CD4-positive, alpha-beta T cell (primary cell): ENCODE measurements around the gene RNF4. TPM values are rescaled to one million over a fixed set of nuclear protein-coding genes. Genes with fewer than 3 reads are reported as not detected.

Source experiments
- ATAC-seq: fragments of 200-7000 bp; cut with Tn5 transposase; one replicate; pipeline ENCODE4 v1.10.0; 2022; ENCODE audit warnings: mild to moderate bottlenecking; ENCODE audit not compliant: poor library complexity
- CTCF ChIA-PET: fragments of 350-600 bp; sonication (Branson Sonifier 250); formaldehyde crosslinking; loops from one replicate; lab custom pipeline; 2021; ENCODE audit warnings: antibody characterized with exemption, inconsistent platforms; lab: Charles Lee
- POLR2A ChIA-PET: fragments of 350-600 bp; sonication (Branson Sonifier 250); formaldehyde crosslinking; loops from one replicate; lab custom pipeline; 2021; ENCODE audit warnings: antibody characterized with exemption, inconsistent platforms; lab: Charles Lee
- DNase-seq, 14 experiments: peaks; one replicate each; pipeline ENCODE4 v3.0.0-alpha.2; 2013 to 2020; ENCODE audit warnings: mixed read lengths in 2 of 14
- H3K27ac ChIP-seq, 2 donors: one replicate each; pipeline versions ENCODE4 v1.5.1 to v1.7.0; 2013; ENCODE audit warnings: low read length in 2 of 2, low read depth in 1 of 2, mild to moderate bottlenecking in 1 of 2
- H3K27me3 ChIP-seq, 2 experiments: 1 replicate in 1 of 2; 2 replicates in 1 of 2; pipeline versions ENCODE4 v1.6.1 to v1.7.0; 2013; ENCODE audit warnings: low read length in 2 of 2, control low read depth in 1 of 2, mild to moderate bottlenecking in 1 of 2, moderate library complexity in 1 of 2; ENCODE audit not compliant: insufficient read depth in 2 of 2, control insufficient read depth in 1 of 2
- H3K36me3 ChIP-seq: one replicate; pipeline ENCODE4 v1.6.1; 2013; ENCODE audit warnings: low read length, control low read depth; ENCODE audit not compliant: insufficient read depth
- H3K4me1 ChIP-seq: one replicate; pipeline ENCODE4 v1.6.1; 2013; ENCODE audit warnings: low read length, control low read depth; ENCODE audit not compliant: insufficient read depth
- H3K4me3 ChIP-seq: one replicate; pipeline ENCODE4 v1.5.1; 2013; ENCODE audit warnings: mild to moderate bottlenecking, low read length, moderate library complexity
- H3K9me3 ChIP-seq, 2 experiments: 1 replicate in 1 of 2; 2 replicates in 1 of 2; pipeline versions ENCODE4 v1.6.1 to v1.7.0; 2013; ENCODE audit warnings: low read length in 2 of 2, mild to moderate bottlenecking in 2 of 2, control low read depth in 1 of 2, moderate library complexity in 1 of 2; ENCODE audit not compliant: control insufficient read depth in 1 of 2, insufficient read depth in 1 of 2
- H3K27ac Mint-ChIP-seq: one replicate; pipeline ENCODE4 v1.8.0; 2020; ENCODE audit warnings: mixed read lengths
- H3K27me3 Mint-ChIP-seq: one replicate; pipeline ENCODE4 v1.8.0; 2021; ENCODE audit warnings: mixed read lengths
- H3K36me3 Mint-ChIP-seq: one replicate; pipeline ENCODE4 v1.8.0; 2021; ENCODE audit warnings: low read depth, mixed read lengths
- H3K4me1 Mint-ChIP-seq: one replicate; pipeline ENCODE4 v1.8.0; 2021; ENCODE audit warnings: low read depth, mixed read lengths
- H3K4me3 Mint-ChIP-seq: one replicate; pipeline ENCODE4 v1.8.0; 2020; ENCODE audit warnings: mild to moderate bottlenecking, mixed read lengths
- H3K9me3 Mint-ChIP-seq: one replicate; pipeline ENCODE4 v1.8.0; 2020; ENCODE audit warnings: mixed read lengths
- CTCF ChIP-seq: fragments of 200-600 bp; IDR thresholded peaks from one replicate; pipeline ENCODE4 v1.8.0; 2022; ENCODE audit warnings: antibody characterized with exemption, mild to moderate bottlenecking
- intact Hi-C, 2 experiments: fragments of 100-400 bp; cut with DNase I in 1 of 2; cut with micrococcal nuclease in 1 of 2; formaldehyde crosslinking; loops; one replicate each; pipeline versions ENCODE4 v1.15.1 to v1.9.0; 2023 to 2025; cut with DNase I, micrococcal nuclease
- total RNA-seq, 174 experiments: library from RNA in 2 of 174; stranded (reverse) in 2 of 174; gene quantifications; one replicate each; pipeline ENCODE4 v1.2.3 and lab custom pipeline; 2021 to 2026

RNF4 gene
- total RNA-seq, 2 experiments from 2014 or later, result 106 to 109 TPM

GRCh38 chr4:2457481-2458295 is 11.2 kb upstream of the RNF4 start:
- TF ChIP-seq CTCF, result no peak
- DNase-seq (no peak), ATAC-seq (no peak)
- H3K36me3 ChIP-seq, result no peaks in the 10 kb centered on the region
- peaks cover 0 to 5% of the 10 kb centered on the region in 2 experiments for H3K27me3 ChIP-seq
- CTCF ChIA-PET, result no interaction called here
- H3K4me3 ChIP-seq, result no peak overlapping the region
- intact Hi-C loops, result no loop called here
- peaks cover 7% of the 10 kb centered on the region for H3K4me1 ChIP-seq
- no peaks in the 10 kb centered on the region for H3K9me3 Mint-ChIP-seq
- no peak overlapping the region for H3K27ac ChIP-seq
- peaks cover 6% of the 10 kb centered on the region for H3K4me1 Mint-ChIP-seq
- H3K9me3 ChIP-seq, result no peaks in the 10 kb centered on the region
- POLR2A ChIA-PET, result interaction anchor here (0.6 kb wide), 1 partner anchor 120 kb away, joined by 3 read pairs; no protein-coding TSS in a partner anchor
- no peaks in the 10 kb centered on the region for H3K36me3 Mint-ChIP-seq
- H3K27ac Mint-ChIP-seq, result no peak overlapping the region
- H3K4me3 Mint-ChIP-seq, result no peak overlapping the region
- H3K27me3 Mint-ChIP-seq, result no peaks in the 10 kb centered on the region

GRCh38 chr4:2458546-2459491 is 10.1 kb upstream of the RNF4 start:
- no peak overlapping the region for H3K27ac ChIP-seq
- Mint-ChIP-seq H3K9me3 (no peaks in the 10 kb centered on the region), H3K4me3 (no peak overlapping the region), H3K27me3 (no peaks in the 10 kb centered on the region), H3K36me3 (no peaks in the 10 kb centered on the region), H3K4me1 (peaks cover 6% of the 10 kb centered on the region), H3K27ac (no peak overlapping the region)
- no peaks in the 10 kb centered on the region for H3K9me3 ChIP-seq
- no peak overlapping the region for H3K4me3 ChIP-seq
- H3K36me3 ChIP-seq, result no peaks in the 10 kb centered on the region
- ATAC-seq (no peak), DNase-seq (no peak)
- peaks cover 0 to 5% of the 10 kb centered on the region in 2 experiments for H3K27me3 ChIP-seq
- peaks cover 15% of the 10 kb centered on the region for H3K4me1 ChIP-seq
- ChIA-PET POLR2A (interaction anchor here (1.2 kb wide), 1 partner anchor 10 kb away, joined by 7 read pairs; the partner anchor contains the start of gene RNF4), CTCF (no interaction called here)
- intact Hi-C loops, result no loop called here
- TF ChIP-seq CTCF, result no peak

- H3K27ac ChIP-seq, result no peak overlapping the region
- H3K4me1 ChIP-seq, result peaks cover 15% of the 10 kb centered on the region
- POLR2A ChIA-PET, result interaction anchor here (0.5 to 1.2 kb wide), 2 partner anchors 9 to 82 kb away, joined by 3 to 7 read pairs; partner anchors contain the start of gene RNF4
- intact Hi-C loops, result loop anchor here in 1 of 2 experiments (5.0 to 10.0 kb wide), 2 partner anchors 177 to 745 kb away; partner anchors contain the start of gene SLBP
- Mint-ChIP-seq H3K36me3 (no peaks in the 10 kb centered on the region), H3K27me3 (no peaks in the 10 kb centered on the region), H3K4me3 (no peak overlapping the region), H3K9me3 (no peaks in the 10 kb centered on the region), H3K4me1 (peaks cover 6% of the 10 kb centered on the region), H3K27ac (no peak overlapping the region)
- H3K27me3 ChIP-seq, result peaks cover 0 to 5% of the 10 kb centered on the region in 2 experiments
- no peaks in the 10 kb centered on the region for H3K9me3 ChIP-seq
- DNase-seq (no peak), ATAC-seq (no peak)
- no peaks in the 10 kb centered on the region for H3K36me3 ChIP-seq
- CTCF ChIA-PET, result interaction anchor here (1.6 kb wide), 1 partner anchor 18 kb away, joined by 4 read pairs; no protein-coding TSS in a partner anchor
- no peak overlapping the region for H3K4me3 ChIP-seq
- TF ChIP-seq CTCF, result no peak
Measured at GRCh38 chr4:2459589-2460349, 9.1 kb upstream of the RNF4 start.
